ENCODE results near the gene POR. TPM values are rescaled to one million over a fixed set of nuclear protein-coding genes. Genes with fewer than 3 reads are reported as not detected.
A peak's percentile ranks its signal among the peaks of the same experiment; 100 is the strongest.
"Not testable (repeated sequence)": the region's sequence is repeated elsewhere in the genome, so short reads cannot be mapped to it uniquely, and the experiment has no call there.

Gene POR
- total and polyA plus RNA-seq, 2 of the 13 experiments (the other 11 are each of a cell fraction or from before 2014, with no cell fraction given), result 145 to 266 TPM

DNA sequence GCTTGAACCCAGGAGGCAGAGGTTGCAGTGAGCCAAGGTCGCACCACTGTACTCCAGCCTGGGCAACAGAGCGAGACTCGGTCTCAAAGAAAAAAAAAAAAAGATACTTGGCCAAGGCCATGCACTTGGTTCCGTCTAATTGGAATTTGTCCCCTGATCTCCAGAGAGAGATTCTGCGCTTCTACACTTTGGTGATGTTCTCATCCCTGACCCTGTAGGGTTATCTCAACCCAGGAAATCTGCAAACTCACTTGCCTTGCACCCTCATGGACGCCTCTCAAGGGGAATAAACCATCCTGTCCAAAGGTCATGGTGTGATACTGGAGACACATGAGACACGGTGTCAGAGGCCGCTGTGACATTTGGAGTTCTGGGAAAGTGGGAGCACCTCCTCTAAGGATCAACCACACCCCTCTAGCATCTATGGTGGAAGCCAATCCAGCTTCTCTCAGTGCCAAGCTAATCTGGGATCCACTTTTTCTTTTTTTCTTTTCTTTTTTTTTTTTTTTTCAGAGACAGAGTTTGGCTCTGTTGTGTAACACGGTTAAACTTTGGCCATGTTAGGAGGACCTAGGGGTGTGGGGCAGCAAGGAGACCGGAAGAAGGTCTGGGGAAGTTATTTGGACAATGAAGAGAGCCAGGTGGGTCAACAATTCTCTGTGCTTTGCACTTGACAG, 7.8 kb upstream of the POR start (continued):
- TF ChIP-seq, protein P1, sequence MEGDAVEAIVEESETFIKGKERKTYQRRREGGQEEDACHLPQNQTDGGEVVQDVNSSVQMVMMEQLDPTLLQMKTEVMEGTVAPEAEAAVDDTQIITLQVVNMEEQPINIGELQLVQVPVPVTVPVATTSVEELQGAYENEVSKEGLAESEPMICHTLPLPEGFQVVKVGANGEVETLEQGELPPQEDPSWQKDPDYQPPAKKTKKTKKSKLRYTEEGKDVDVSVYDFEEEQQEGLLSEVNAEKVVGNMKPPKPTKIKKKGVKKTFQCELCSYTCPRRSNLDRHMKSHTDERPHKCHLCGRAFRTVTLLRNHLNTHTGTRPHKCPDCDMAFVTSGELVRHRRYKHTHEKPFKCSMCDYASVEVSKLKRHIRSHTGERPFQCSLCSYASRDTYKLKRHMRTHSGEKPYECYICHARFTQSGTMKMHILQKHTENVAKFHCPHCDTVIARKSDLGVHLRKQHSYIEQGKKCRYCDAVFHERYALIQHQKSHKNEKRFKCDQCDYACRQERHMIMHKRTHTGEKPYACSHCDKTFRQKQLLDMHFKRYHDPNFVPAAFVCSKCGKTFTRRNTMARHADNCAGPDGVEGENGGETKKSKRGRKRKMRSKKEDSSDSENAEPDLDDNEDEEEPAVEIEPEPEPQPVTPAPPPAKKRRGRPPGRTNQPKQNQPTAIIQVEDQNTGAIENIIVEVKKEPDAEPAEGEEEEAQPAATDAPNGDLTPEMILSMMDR (CRISPR knock-in tag; IDR thresholded peaks at IDR 0.05), result no peak
- peak; percentile 64 for TF ChIP-seq THAP11 (CRISPR knock-in tag; IDR thresholded peaks at IDR 0.05)
- TF ChIP-seq ZNF562 (CRISPR knock-in tag; IDR thresholded peaks at IDR 0.05; ENCODE audit: borderline replicate concordance), result no peak
- no peak for TF ChIP-seq TBX3 (IDR thresholded peaks at IDR 0.05; ENCODE audit: borderline replicate concordance)
- TF ChIP-seq TEAD3 (CRISPR knock-in tag; optimal IDR thresholded peaks at IDR 0.05; ENCODE audit: borderline replicate concordance), result peak; percentile 48
- TF ChIP-seq HCFC1 (IDR thresholded peaks at IDR 0.05; ENCODE audit: low read depth, low read length), result no peak
- peak; percentile 78; the same call in 1 of the 2 replicates for TF ChIP-seq CEBPB (IDR thresholded peaks at IDR 0.05; ENCODE audit: borderline replicate concordance, low read depth, low read length)
- TF ChIP-seq HOXD1 (CRISPR knock-in tag; IDR thresholded peaks at IDR 0.05), result no peak

DNA sequence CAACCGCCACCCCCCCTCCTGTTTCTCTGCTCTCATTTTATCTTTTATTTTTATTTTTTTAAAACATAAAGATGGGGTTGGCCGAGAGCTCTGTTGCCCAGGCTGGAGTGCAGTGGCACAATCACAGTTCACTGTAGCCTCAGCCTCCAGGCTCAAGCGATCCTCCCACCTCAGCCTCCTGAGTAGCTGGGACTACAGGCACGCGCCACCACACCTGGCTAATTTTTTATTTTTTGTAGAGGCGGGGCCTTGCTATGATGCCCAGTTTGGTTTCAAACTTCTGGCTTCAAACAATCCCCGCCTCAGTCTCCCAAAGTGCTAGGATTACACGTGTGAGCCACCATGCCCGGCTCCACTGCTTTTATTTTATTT, 7.3 kb upstream of the POR start:
- POLR2A ChIA-PET, result interaction anchor here (0.9 to 3.7 kb wide), 6 partner anchors 8 to 86 kb away, joined by 3 to 78 read pairs (median 10); partner anchors contain the start of genes POR and TMEM120A
- H3K9me3 ChIP-seq (ENCODE audit: low read length); H2AFZ ChIP-seq (ENCODE audit: low read length); H3K79me2 ChIP-seq (ENCODE audit: insufficient read depth, low read length); CTCF ChIA-PET (ENCODE audit: low intra/inter-chr PET ratio, low total read pairs); DNase-seq (ENCODE audit: low spot score); H3K36me3 ChIP-seq (replicated peaks in 1 of 2; ENCODE audit: control insufficient read depth in 1 of 2, insufficient read depth in 2 of 2, low read length in 2 of 2); in situ Hi-C loops (cut with HindIII; ENCODE audit: extremely low pct_ligation_motif_present, low pct_unique_long_range_greater_than_20kb); ATAC-seq; H3K27me3 ChIP-seq (ENCODE audit: control insufficient read depth in 1 of 2, insufficient read depth in 2 of 2, low read length in 2 of 2); BruUV-seq (replicated peaks); FAIRE-seq; H4K20me1 ChIP-seq (ENCODE audit: insufficient read depth, low read length): not testable (repeated sequence)
- peak overlapping the region; percentile 33; the same call in 1 of the 2 replicates for H3K9ac ChIP-seq (ENCODE audit: insufficient read depth, low read depth, low read length)
- intact Hi-C loops (cut with micrococcal nuclease; ENCODE audit: unreplicated experiment), result loop anchor here (2.0 kb wide), 2 partner anchors 13 to 49 kb away; no protein-coding TSS in a partner anchor
- peaks cover 88% of the 10 kb centered on the region for H3K4me1 ChIP-seq (ENCODE audit: insufficient read depth, low read length)
- H3K27ac ChIP-seq (ENCODE audit: extremely low read length, insufficient read depth, low read length), result peak overlapping the region; percentile 98
- H3K4me2 ChIP-seq (ENCODE audit: low read depth, low read length), result peak overlapping the region; percentile 85
- 47% methylated on average over 9 of the region's 9 CpGs for WGBS (ENCODE audit: low lambda C conversion rate)
- peak overlapping the region in 1 of 3 experiments; percentile 41; a peak in 1 of 6 replicates for H3K4me3 ChIP-seq (replicated peaks in 1 of 3; ENCODE audit: insufficient read depth in 1 of 3, low read depth in 2 of 3, low read length in 3 of 3)
- TF ChIP-seq, protein P2, sequence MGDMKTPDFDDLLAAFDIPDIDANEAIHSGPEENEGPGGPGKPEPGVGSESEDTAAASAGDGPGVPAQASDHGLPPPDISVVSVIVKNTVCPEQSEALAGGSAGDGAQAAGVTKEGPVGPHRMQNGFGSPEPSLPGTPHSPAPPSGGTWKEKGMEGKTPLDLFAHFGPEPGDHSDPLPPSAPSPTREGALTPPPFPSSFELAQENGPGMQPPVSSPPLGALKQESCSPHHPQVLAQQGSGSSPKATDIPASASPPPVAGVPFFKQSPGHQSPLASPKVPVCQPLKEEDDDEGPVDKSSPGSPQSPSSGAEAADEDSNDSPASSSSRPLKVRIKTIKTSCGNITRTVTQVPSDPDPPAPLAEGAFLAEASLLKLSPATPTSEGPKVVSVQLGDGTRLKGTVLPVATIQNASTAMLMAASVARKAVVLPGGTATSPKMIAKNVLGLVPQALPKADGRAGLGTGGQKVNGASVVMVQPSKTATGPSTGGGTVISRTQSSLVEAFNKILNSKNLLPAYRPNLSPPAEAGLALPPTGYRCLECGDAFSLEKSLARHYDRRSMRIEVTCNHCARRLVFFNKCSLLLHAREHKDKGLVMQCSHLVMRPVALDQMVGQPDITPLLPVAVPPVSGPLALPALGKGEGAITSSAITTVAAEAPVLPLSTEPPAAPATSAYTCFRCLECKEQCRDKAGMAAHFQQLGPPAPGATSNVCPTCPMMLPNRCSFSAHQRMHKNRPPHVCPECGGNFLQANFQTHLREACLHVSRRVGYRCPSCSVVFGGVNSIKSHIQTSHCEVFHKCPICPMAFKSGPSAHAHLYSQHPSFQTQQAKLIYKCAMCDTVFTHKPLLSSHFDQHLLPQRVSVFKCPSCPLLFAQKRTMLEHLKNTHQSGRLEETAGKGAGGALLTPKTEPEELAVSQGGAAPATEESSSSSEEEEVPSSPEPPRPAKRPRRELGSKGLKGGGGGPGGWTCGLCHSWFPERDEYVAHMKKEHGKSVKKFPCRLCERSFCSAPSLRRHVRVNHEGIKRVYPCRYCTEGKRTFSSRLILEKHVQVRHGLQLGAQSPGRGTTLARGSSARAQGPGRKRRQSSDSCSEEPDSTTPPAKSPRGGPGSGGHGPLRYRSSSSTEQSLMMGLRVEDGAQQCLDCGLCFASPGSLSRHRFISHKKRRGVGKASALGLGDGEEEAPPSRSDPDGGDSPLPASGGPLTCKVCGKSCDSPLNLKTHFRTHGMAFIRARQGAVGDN (CRISPR knock-in tag; IDR thresholded peaks at IDR 0.05), result peak; percentile 46; the same call in 1 of the 2 replicates
- TF ChIP-seq ZEB1 (IDR thresholded peaks at IDR 0.05; ENCODE audit: insufficient replicate concordance, low read depth), result peak; percentile 19
- TF ChIP-seq ZNF331 (CRISPR knock-in tag; IDR thresholded peaks at IDR 0.05), result 0 out of 2 replicates have a peak, but pooled peaks have one; percentile 5
- TF ChIP-seq, protein P3, sequence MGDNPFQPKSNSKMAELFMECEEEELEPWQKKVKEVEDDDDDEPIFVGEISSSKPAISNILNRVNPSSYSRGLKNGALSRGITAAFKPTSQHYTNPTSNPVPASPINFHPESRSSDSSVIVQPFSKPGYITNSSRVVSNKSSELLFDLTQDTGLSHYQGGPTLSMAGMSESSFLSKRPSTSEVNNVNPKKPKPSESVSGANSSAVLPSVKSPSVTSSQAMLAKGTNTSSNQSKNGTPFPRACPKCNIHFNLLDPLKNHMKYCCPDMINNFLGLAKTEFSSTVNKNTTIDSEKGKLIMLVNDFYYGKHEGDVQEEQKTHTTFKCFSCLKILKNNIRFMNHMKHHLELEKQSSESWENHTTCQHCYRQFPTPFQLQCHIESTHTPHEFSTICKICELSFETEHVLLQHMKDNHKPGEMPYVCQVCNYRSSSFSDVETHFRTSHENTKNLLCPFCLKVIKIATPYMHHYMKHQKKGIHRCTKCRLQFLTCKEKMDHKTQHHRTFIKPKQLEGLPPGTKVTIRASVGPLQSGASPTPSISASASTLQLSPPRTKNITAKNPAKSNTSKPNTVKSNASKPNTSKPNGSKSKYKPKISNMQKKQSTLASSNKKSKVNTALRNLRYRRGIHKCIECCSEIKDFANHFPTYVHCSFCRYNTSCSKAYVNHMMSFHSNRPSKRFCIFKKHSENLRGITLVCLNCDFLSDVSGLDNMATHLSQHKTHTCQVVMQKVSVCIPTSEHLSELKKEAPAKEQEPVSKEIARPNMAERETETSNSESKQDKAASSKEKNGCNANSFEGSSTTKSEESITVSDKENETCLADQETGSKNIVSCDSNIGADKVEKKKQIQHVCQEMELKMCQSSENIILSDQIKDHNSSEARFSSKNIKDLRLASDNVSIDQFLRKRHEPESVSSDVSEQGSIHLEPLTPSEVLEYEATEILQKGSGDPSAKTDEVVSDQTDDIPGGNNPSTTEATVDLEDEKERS (CRISPR knock-in tag; IDR thresholded peaks at IDR 0.05), result peak; percentile 84; the same call in 1 of the 2 replicates
- peak; percentile 53; the same call in 1 of the 2 replicates for TF ChIP-seq RCOR2 (CRISPR knock-in tag; IDR thresholded peaks at IDR 0.05)
